Endothelial cell of umbilical vein (primary cell): Measurements from ENCODE around the gene ACOT13. TPM values are rescaled to one million over a fixed set of nuclear protein-coding genes. Genes with fewer than 3 reads are reported as not detected.
"Not testable (repeated sequence)": the region's sequence is repeated elsewhere in the genome, so short reads cannot be mapped to it uniquely, and the experiment has no call there.

ENCODE experiments used
- BruUV-seq: library from RNA; stranded (reverse); fragments of 400-500 nt; replicated peaks from 2 replicates; lab custom pipeline; 2021; lab: Mats Ljungman, UMichigan
- CTCF ChIA-PET: fragments of 300-600, 350-600 bp; sonication (Branson Sonifier 250); formaldehyde crosslinking; loops from one replicate; lab custom pipeline; 2021; ENCODE audit warnings: antibody characterized with exemption, inconsistent platforms; lab: Charles Lee
- POLR2A ChIA-PET: fragments of 300-600, 350-600 bp; sonication (Branson Sonifier 250); formaldehyde crosslinking; loops from one replicate; lab custom pipeline; 2021; ENCODE audit warnings: antibody characterized with exemption, inconsistent platforms; lab: Charles Lee
- DNase-seq: peaks from one replicate; pipeline ENCODE4 v3.0.0-alpha.2; 2011; ENCODE audit warnings: low read depth, low spot score
- FAIRE-seq: peaks from 2 replicates; lab custom pipeline; 2011; peaks lifted over from hg19 to GRCh38; lab: Jason Lieb, UNC
- H2AFZ ChIP-seq: 2 replicates; pipeline ENCODE4 v1.6.0; 2012; ENCODE audit warnings: low read depth, low read length, control low read depth, inconsistent platforms
- H3K27ac ChIP-seq: 2 replicates; pipeline ENCODE4 v1.5.1; 2011; ENCODE audit warnings: low read depth, mild to moderate bottlenecking, control low read depth, low read length, moderate library complexity; ENCODE audit not compliant: insufficient read depth
- H3K27me3 ChIP-seq, 2 experiments: 2 replicates each; pipeline versions ENCODE4 v1.6.0 to v1.6.1; 2011; ENCODE audit warnings: low read length in 2 of 2, mixed read lengths in 1 of 2; ENCODE audit not compliant: control insufficient read depth in 2 of 2, insufficient read depth in 2 of 2
- H3K36me3 ChIP-seq, 2 experiments: 2 replicates in 1 of 2; 3 replicates in 1 of 2; pipeline ENCODE4 v1.5.1; 2011; ENCODE audit warnings: low read length in 2 of 2, mild to moderate bottlenecking in 1 of 2, moderate library complexity in 1 of 2; ENCODE audit not compliant: control insufficient read depth in 2 of 2, insufficient read depth in 2 of 2; ENCODE audit errors: extremely low read depth in 1 of 2
- H3K4me1 ChIP-seq: 3 replicates; pipeline ENCODE4 v1.5.1; 2011; ENCODE audit warnings: mild to moderate bottlenecking, low read length; ENCODE audit not compliant: control insufficient read depth, insufficient read depth; ENCODE audit errors: extremely low read depth
- H3K4me2 ChIP-seq: 2 replicates; pipeline ENCODE4 v1.6.1; 2011; ENCODE audit warnings: low read length, control low read depth, mixed read lengths; ENCODE audit not compliant: insufficient read depth
- H3K4me3 ChIP-seq, 3 experiments: fragments of 200-600 bp in 1 of 3; sonication (generic), shearing (Covaris generic) in 1 of 3; replicated peaks in 1 of 3; 2 replicates each; pipeline ENCODE4 v1.5.1; 2011 to 2016; ENCODE audit warnings: control low read depth in 3 of 3, low read length in 3 of 3, mild to moderate bottlenecking in 2 of 3, inconsistent platforms in 1 of 3, low read depth in 1 of 3, moderate library complexity in 1 of 3; ENCODE audit not compliant: insufficient read depth in 1 of 3
- H3K79me2 ChIP-seq: 2 replicates; pipeline ENCODE4 v1.6.0; 2012; ENCODE audit warnings: low read length, inconsistent platforms; ENCODE audit not compliant: control insufficient read depth, insufficient read depth
- H3K9ac ChIP-seq: replicated peaks from 2 replicates; pipeline ENCODE3; 2011; ENCODE audit warnings: low read length, control low read depth; ENCODE audit not compliant: insufficient read depth; ENCODE audit errors: extremely low read depth
- H3K9me1 ChIP-seq: replicated peaks from 3 replicates; pipeline ENCODE4 v1.6.0; 2011; ENCODE audit warnings: mild to moderate bottlenecking, low read length; ENCODE audit not compliant: control insufficient read depth, insufficient read depth; ENCODE audit errors: extremely low read depth
- H3K9me3 ChIP-seq: replicated peaks from 2 replicates; pipeline ENCODE4 v1.5.1; 2012; ENCODE audit warnings: low read length, inconsistent platforms; ENCODE audit not compliant: control insufficient read depth, insufficient read depth
- H4K20me1 ChIP-seq: replicated peaks from 2 replicates; pipeline ENCODE3; 2011; ENCODE audit warnings: mild to moderate bottlenecking, low read length; ENCODE audit not compliant: control insufficient read depth, insufficient read depth; ENCODE audit errors: extremely low read depth
- CTCF ChIP-seq, 2 donors: IDR thresholded peaks; 1 replicate in 1 of 2; 2 replicates in 1 of 2; pipeline ENCODE4 v1.5.1; 2011; ENCODE audit warnings: low read length in 2 of 2, mild to moderate bottlenecking in 2 of 2, moderate library complexity in 2 of 2, control low read depth in 1 of 2, inconsistent platforms in 1 of 2, low read depth in 1 of 2; ENCODE audit not compliant: insufficient read depth in 1 of 2; ENCODE audit errors: extremely low read depth in 1 of 2
- EZH2 ChIP-seq: IDR thresholded peaks from 2 replicates; pipeline ENCODE4 v1.6.1; 2012; ENCODE audit warnings: borderline replicate concordance, low read depth, mild to moderate bottlenecking, moderate library complexity, low read length, inconsistent platforms; ENCODE audit not compliant: severe bottlenecking
- FOS ChIP-seq: IDR thresholded peaks from 2 replicates; pipeline ENCODE4 v1.6.1; 2011; ENCODE audit warnings: mild to moderate bottlenecking, low read length, moderate library complexity, borderline replicate concordance; ENCODE audit not compliant: insufficient read depth
- GATA2 ChIP-seq: IDR thresholded peaks from 2 replicates; pipeline ENCODE4 v1.7.0; 2011; ENCODE audit warnings: low read depth, mild to moderate bottlenecking, moderate library complexity, mixed read lengths, low read length; ENCODE audit not compliant: insufficient read length, insufficient read depth
- JUN ChIP-seq: IDR thresholded peaks from 2 replicates; pipeline ENCODE4 v1.6.1; 2011; ENCODE audit warnings: borderline replicate concordance, low read depth; ENCODE audit not compliant: insufficient read length, insufficient read depth
- MAX ChIP-seq: IDR thresholded peaks from 2 replicates; pipeline ENCODE4 v1.6.1; 2011; ENCODE audit not compliant: insufficient read depth, insufficient read length
- MYC ChIP-seq: IDR thresholded peaks from one replicate; pipeline ENCODE4 v1.6.1; 2011; ENCODE audit warnings: mild to moderate bottlenecking, low read depth, low read length
- POLR2A ChIP-seq: IDR thresholded peaks from 2 replicates; pipeline ENCODE4 v1.6.1; 2012; ENCODE audit warnings: low read depth, mild to moderate bottlenecking, control low read depth, low read length
- POLR2AphosphoS5 ChIP-seq: IDR thresholded peaks from 2 replicates; pipeline ENCODE4 v1.6.1; 2012; ENCODE audit warnings: low read depth, mild to moderate bottlenecking, control low read depth, low read length, moderate library complexity; ENCODE audit not compliant: insufficient read depth
- dilution Hi-C: fragments of 300-500 bp; cut with MboI; formaldehyde crosslinking; loops from one replicate; pipeline ENCODE4 v1.15.0; 2019; ENCODE audit warnings: low sequenced_read_pairs; ENCODE audit not compliant: extremely low pct_ligation_motif_present
- intact Hi-C: fragments of 100-400 bp; cut with micrococcal nuclease; formaldehyde crosslinking; loops from one replicate; pipeline ENCODE4 v1.10.0; 2022
- polyA plus RNA-seq, 4 experiments: library from polyadenylated mRNA; depleted of rRNA in 3 of 4; stranded (reverse) in 3 of 4; unstranded in 1 of 4; fragments of >200 nt; gene quantifications; 2 replicates each; pipeline versions ENCODE4 v1.2.1 to v1.2.3, GENCODE V29; 2011 to 2012; ENCODE audit warnings: missing spikeins in 1 of 4
- total RNA-seq: library from RNA; stranded (reverse); gene quantifications from 2 replicates; pipeline ENCODE4 v1.2.3, GENCODE V29; 2021

ACOT13 gene
- total and polyA plus RNA-seq, 2 donors (not counting 3 experiments of a cell fraction or from before 2014, with no cell fraction given) = 7.7 to 24.1 TPM

GRCh38 chr6:24668066-24668996 is 1.5 kb downstream of the ACOT13 start:
- H4K20me1 ChIP-seq, H3K36me3 ChIP-seq, FAIRE-seq, H3K4me3 ChIP-seq, H3K27ac ChIP-seq, DNase-seq, BruUV-seq, H2AFZ ChIP-seq, H3K9me1 ChIP-seq, H3K4me2 ChIP-seq, POLR2A ChIA-PET, CTCF ChIA-PET, dilution Hi-C loops, H3K9me3 ChIP-seq, H3K27me3 ChIP-seq, H3K9ac ChIP-seq: not testable (repeated sequence)
- peaks cover 13% of the 10 kb centered on the region for H3K4me1 ChIP-seq
- H3K79me2 ChIP-seq = peaks cover 23% of the 10 kb centered on the region
- intact Hi-C loops = loop anchor here (5.0 kb wide), 1 partner anchor 34 kb away; no protein-coding TSS in a partner anchor

- Histone ChIP-seq H3K9me1 (no peaks in the 10 kb centered on the region), H3K79me2 (peaks cover 22% of the 10 kb centered on the region), H3K36me3 (peaks cover 0 to 2% of the 10 kb centered on the region in 2 experiments), H3K9ac (no peak overlapping the region), H4K20me1 (no peaks in the 10 kb centered on the region), H3K4me3 (no peak overlapping the region), H3K27me3 (no peaks in the 10 kb centered on the region), H2AFZ (no peak overlapping the region), H3K9me3 (no peaks in the 10 kb centered on the region), H3K4me1 (peaks cover 13% of the 10 kb centered on the region), H3K4me2 (no peak overlapping the region), H3K27ac (no peak overlapping the region)
- no TSS peak for BruUV-seq
- ChIA-PET CTCF (no interaction called here), POLR2A (no interaction called here)
- DNase-seq (no peak), FAIRE-seq (no peak)
- intact Hi-C loops = loop anchor here (5.0 kb wide), 1 partner anchor 33 kb away; no protein-coding TSS in a partner anchor
- no peak for TF ChIP-seq JUN
- TF ChIP-seq POLR2A = no peak
- no peak for TF ChIP-seq GATA2
- TF ChIP-seq MAX = no peak
- TF ChIP-seq EZH2 = no peak
- no peak for TF ChIP-seq CTCF (IDR thresholded peaks at IDR 0.05; ENCODE audit: extremely low read depth in 1 of 2, insufficient read depth in 1 of 2, low read depth in 1 of 2, low read length in 2 of 2)
- no peak for TF ChIP-seq POLR2AphosphoS5
- no peak for TF ChIP-seq FOS
- TF ChIP-seq MYC = no peak
- dilution Hi-C loops = no loop called here
Measured at GRCh38 chr6:24668997-24669361, 2.1 kb downstream of the ACOT13 start.
